Measurements from ENCODE around the gene MICAL2. TPM values are rescaled to one million over a fixed set of nuclear protein-coding genes. Genes with fewer than 3 reads are reported as not detected.

Gene MICAL2
- total RNA-seq, 1 donor from 2014 or later = 10.0 TPM

DNA sequence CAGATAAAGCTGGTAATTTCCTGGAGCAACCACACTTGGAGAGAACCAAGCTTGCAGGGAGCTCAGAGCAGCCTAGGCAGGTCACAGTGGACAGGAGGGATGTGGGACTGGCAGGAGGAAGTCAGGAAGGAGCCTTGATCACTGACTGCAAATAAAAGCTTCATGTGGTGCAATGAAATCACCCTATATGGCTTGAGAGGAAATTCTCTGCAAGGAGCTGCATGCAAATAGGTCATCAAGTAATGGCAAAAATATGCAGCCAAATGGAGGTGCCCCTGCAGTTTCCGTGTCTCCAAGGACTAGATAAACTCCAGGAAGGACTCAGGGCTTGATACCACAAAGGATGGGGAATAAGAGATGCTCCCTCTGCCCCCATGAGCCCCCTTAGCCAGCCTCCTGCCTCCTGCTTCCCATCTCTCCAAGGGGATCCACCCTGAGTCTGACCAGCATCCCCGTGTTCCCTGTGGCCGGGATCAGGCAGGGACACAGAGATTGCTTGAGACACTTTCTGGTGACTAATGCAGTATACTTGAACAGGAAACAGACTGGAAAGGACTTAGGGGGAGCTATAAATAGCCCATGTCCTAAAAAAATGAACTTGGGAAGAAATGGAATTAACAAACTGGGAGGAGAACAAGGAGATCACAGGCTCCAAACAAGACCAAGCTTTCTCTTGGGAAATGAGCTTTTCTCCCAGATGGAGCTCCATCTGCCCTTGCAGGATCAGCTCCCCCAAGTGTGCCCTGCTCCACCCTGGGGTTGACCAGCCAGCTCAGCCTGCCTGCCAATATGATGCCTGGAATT is 23.9 kb upstream of the MICAL2 start:
- Mint-ChIP-seq H3K4me3 (ENCODE audit: low read depth) (no peak overlapping the region), H3K27me3 (peaks cover 2% of the 10 kb centered on the region), H3K9me3 (ENCODE audit: low read depth) (no peaks in the 10 kb centered on the region), H3K4me1 (ENCODE audit: low read depth) (peaks cover 16% of the 10 kb centered on the region), H3K36me3 (ENCODE audit: insufficient read depth) (no peaks in the 10 kb centered on the region), H3K27ac (peak overlapping the region; percentile 50)
- TF ChIP-seq, protein P1, sequence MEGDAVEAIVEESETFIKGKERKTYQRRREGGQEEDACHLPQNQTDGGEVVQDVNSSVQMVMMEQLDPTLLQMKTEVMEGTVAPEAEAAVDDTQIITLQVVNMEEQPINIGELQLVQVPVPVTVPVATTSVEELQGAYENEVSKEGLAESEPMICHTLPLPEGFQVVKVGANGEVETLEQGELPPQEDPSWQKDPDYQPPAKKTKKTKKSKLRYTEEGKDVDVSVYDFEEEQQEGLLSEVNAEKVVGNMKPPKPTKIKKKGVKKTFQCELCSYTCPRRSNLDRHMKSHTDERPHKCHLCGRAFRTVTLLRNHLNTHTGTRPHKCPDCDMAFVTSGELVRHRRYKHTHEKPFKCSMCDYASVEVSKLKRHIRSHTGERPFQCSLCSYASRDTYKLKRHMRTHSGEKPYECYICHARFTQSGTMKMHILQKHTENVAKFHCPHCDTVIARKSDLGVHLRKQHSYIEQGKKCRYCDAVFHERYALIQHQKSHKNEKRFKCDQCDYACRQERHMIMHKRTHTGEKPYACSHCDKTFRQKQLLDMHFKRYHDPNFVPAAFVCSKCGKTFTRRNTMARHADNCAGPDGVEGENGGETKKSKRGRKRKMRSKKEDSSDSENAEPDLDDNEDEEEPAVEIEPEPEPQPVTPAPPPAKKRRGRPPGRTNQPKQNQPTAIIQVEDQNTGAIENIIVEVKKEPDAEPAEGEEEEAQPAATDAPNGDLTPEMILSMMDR (IDR thresholded peaks at IDR 0.05; ENCODE audit: unreplicated experiment) = no peak
- no peak for DNase-seq (ENCODE audit: low spot score, unreplicated experiment)

DNA sequence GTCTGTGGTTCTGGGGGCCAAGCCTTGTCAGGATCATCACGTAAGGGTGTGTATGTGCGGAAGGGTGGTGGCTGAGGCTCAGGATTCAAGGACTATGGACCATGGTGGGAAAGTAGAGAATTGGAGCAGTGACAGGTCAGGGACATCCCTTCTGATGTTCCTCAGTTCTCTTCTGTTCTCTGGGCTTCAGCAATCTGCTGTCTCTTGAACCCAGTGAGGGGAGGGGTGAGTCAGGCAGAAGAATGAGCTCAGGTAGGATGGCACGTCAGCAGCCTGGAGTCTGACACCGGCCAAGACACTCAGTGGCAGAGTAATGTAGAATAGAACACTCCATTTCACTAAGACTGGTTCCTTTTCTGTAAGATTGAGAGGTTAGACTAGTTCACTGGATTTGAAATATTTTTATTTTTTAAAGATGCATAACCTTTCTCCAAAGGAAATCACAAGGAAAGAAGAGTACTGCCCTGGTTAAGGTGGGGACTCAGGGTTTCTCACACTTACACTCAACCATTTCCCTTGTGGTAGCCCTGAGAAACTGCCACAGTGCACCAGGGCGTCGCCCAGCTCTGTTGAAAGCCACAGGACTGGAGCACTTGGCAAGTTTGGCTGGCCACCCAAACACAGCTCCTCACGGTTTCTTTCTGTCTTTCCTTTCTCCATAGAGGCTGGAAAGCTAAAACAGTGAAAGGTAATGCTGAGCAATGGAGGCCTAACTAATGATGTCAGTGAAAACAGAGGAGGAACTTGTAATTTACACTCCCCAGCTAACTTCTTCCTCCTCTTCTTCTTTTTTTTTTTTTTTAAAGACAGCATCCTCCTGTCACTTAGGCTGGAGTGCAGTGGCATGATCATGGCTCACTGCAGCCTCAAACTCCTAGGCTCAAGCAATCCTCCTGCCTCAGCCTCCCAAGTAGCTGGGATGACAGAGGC is 23.1 kb upstream of the MICAL2 start:
- H3K9me3 Mint-ChIP-seq (ENCODE audit: low read depth) = peaks cover 3% of the 10 kb centered on the region
- peaks cover 25% of the 10 kb centered on the region for H3K4me1 Mint-ChIP-seq (ENCODE audit: low read depth)
- peak overlapping the region; percentile 50 for H3K27ac Mint-ChIP-seq
- H3K36me3 Mint-ChIP-seq (ENCODE audit: insufficient read depth) = no peaks in the 10 kb centered on the region
- no peak overlapping the region for H3K4me3 Mint-ChIP-seq (ENCODE audit: low read depth)
- no peak for DNase-seq (ENCODE audit: low spot score, unreplicated experiment)
- peaks cover 2% of the 10 kb centered on the region for H3K27me3 Mint-ChIP-seq
- TF ChIP-seq, protein P1 (IDR thresholded peaks at IDR 0.05; ENCODE audit: unreplicated experiment) = no peak

DNA sequence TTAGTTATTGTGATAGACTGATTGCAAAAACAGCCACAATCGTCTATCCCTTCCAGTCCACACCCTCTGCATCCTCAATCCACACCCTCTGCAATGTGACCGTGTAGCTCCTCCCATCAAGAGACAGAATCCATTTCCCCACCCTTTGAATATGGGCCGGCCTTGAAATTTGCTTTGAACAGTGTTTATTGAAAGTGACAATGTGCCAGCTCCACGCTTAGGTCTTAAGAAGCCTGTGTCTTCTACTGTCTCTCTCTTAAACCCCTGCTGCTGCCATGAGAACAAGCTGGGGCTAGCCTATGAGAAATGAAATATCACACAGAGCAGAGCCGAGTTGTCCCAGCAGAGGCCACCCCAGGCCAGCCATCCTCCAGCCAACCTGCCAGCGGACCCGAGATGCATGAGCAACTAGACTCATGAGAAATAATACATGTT is 22.3 kb upstream of the MICAL2 start:
- H3K4me3 Mint-ChIP-seq (ENCODE audit: low read depth) = no peak overlapping the region
- H3K27ac Mint-ChIP-seq = no peak overlapping the region
- TF ChIP-seq, protein P1 (IDR thresholded peaks at IDR 0.05; ENCODE audit: unreplicated experiment) = peak; percentile 15
- peaks cover 28% of the 10 kb centered on the region for H3K4me1 Mint-ChIP-seq (ENCODE audit: low read depth)
- DNase-seq (ENCODE audit: low spot score, unreplicated experiment) = no peak
- peaks cover 3% of the 10 kb centered on the region for H3K9me3 Mint-ChIP-seq (ENCODE audit: low read depth)
- H3K36me3 Mint-ChIP-seq (ENCODE audit: insufficient read depth) = no peaks in the 10 kb centered on the region
- H3K27me3 Mint-ChIP-seq = peaks cover 2% of the 10 kb centered on the region

DNA sequence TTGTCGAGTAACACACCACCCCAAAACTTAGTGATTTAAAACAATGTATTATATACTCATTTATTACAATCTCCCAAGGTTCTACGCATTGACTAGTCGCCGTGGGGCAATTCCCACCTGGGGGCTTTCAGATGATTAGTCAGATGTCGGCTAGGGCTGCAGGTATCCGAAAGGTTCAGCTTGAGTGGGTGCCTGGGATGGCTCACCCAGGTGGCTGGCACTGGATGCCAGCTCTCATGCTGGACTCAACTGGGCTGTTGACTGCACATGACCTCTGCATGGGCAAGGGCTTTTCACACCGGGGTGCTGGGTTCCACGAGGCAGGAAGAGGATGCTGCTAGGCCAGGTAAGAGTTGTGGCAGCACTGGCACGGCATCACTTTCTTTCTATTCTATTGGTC is 21.9 kb upstream of the MICAL2 start:
- no peak for DNase-seq (ENCODE audit: low spot score, unreplicated experiment)
- Mint-ChIP-seq H3K9me3 (ENCODE audit: low read depth) (peaks cover 3% of the 10 kb centered on the region), H3K4me3 (ENCODE audit: low read depth) (no peak overlapping the region), H3K4me1 (ENCODE audit: low read depth) (peaks cover 28% of the 10 kb centered on the region), H3K36me3 (ENCODE audit: insufficient read depth) (no peaks in the 10 kb centered on the region), H3K27ac (no peak overlapping the region), H3K27me3 (peaks cover 2% of the 10 kb centered on the region)
- TF ChIP-seq, protein P1 (IDR thresholded peaks at IDR 0.05; ENCODE audit: unreplicated experiment) = no peak

DNA sequence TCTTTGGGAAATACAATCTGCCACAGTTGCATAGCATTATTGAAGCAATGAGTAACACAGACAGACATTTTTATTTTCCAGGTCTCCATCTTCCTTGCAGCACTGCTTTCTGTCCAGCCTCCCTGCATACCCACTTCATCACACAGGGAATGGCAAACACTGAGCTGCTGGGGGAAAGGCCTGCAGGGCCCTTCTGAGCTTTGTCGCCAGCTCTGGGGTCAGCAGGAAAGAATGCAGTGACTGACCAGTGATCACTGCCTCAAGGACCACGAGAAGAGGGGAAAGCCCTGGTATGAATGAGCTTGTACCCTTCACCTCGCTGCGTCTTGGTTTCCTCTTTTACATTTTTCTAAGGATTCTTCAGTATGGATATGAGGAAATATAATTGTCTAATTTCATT is 21.3 kb upstream of the MICAL2 start:
- peaks cover 28% of the 10 kb centered on the region for H3K4me1 Mint-ChIP-seq (ENCODE audit: low read depth)
- TF ChIP-seq, protein P1 (IDR thresholded peaks at IDR 0.05; ENCODE audit: unreplicated experiment) = no peak
- H3K27me3 Mint-ChIP-seq = peaks cover 2% of the 10 kb centered on the region
- H3K4me3 Mint-ChIP-seq (ENCODE audit: low read depth) = no peak overlapping the region
- H3K9me3 Mint-ChIP-seq (ENCODE audit: low read depth) = peaks cover 3% of the 10 kb centered on the region
- no peak for DNase-seq (ENCODE audit: low spot score, unreplicated experiment)
- no peaks in the 10 kb centered on the region for H3K36me3 Mint-ChIP-seq (ENCODE audit: insufficient read depth)
- H3K27ac Mint-ChIP-seq = no peak overlapping the region
